Activated gamma-delta T cell (primary cell): ENCODE measurements around the gene MAP6.

Source experiments
- DNase-seq: peaks from one replicate; lab custom pipeline; 2025; lab: John Stamatoyannopoulos, UW

The MAP6 gene

GRCh38 chr11:75567971-75568370, 100.9 kb downstream of the MAP6 start:
- no peak for DNase-seq

GRCh38 chr11:75566763-75567279, 102.0 kb downstream of the MAP6 start:
- no peak for DNase-seq

- no peak for DNase-seq
Measured at GRCh38 chr11:75565916-75566762, 102.7 kb downstream of the MAP6 start.

- no peak for DNase-seq
Measured at GRCh38 chr11:75565221-75565814, 103.5 kb downstream of the MAP6 start.

GRCh38 chr11:75563978-75564552, 104.8 kb downstream of the MAP6 start:
- no peak for DNase-seq

GRCh38 chr11:75563501-75563977, 105.3 kb downstream of the MAP6 start:
- DNase-seq: no peak

GRCh38 chr11:75562836-75563484, 105.9 kb downstream of the MAP6 start:
- DNase-seq: no peak

GRCh38 chr11:75562048-75562835, 106.6 kb downstream of the MAP6 start, which contains the start of gene SERPINH1:
Gene SERPINH1, plus strand, starts transcription at chr11:75562253. Its CDS starts 4,097 bp downstream, at chr11:75566350.
- DNase-seq: peak; percentile 39

GRCh38 chr11:75561426-75562047, 107.3 kb downstream of the MAP6 start:
- no peak for DNase-seq

- no peak for DNase-seq
Measured at GRCh38 chr11:75560644-75561043, 108.2 kb downstream of the MAP6 start.

- DNase-seq: no peak
Measured at GRCh38 chr11:75558939-75559843, 109.6 kb downstream of the MAP6 start.

GRCh38 chr11:75557666-75558494, 111.0 kb downstream of the MAP6 start:
- no peak for DNase-seq

GRCh38 chr11:75556275-75556674, 112.6 kb downstream of the MAP6 start:
- DNase-seq: no peak

- DNase-seq: no peak
Measured at GRCh38 chr11:75555079-75555811, 113.6 kb downstream of the MAP6 start.

GRCh38 chr11:75554258-75555022, 114.4 kb downstream of the MAP6 start:
- no peak for DNase-seq

- DNase-seq: no peak
Measured at GRCh38 chr11:75553889-75554257, 115.0 kb downstream of the MAP6 start.

- DNase-seq: no peak
Measured at GRCh38 chr11:75553182-75553581, 115.7 kb downstream of the MAP6 start.
